ENCODE measurements around the gene DNAJC8. TPM values are rescaled to one million over a fixed set of nuclear protein-coding genes. Genes with fewer than 3 reads are reported as not detected.

The DNAJC8 gene
- total and polyA plus RNA-seq, 2 of the 8 experiments (the other 6 are each of a cell fraction or from before 2014, with no cell fraction given): 116 to 134 TPM

DNA sequence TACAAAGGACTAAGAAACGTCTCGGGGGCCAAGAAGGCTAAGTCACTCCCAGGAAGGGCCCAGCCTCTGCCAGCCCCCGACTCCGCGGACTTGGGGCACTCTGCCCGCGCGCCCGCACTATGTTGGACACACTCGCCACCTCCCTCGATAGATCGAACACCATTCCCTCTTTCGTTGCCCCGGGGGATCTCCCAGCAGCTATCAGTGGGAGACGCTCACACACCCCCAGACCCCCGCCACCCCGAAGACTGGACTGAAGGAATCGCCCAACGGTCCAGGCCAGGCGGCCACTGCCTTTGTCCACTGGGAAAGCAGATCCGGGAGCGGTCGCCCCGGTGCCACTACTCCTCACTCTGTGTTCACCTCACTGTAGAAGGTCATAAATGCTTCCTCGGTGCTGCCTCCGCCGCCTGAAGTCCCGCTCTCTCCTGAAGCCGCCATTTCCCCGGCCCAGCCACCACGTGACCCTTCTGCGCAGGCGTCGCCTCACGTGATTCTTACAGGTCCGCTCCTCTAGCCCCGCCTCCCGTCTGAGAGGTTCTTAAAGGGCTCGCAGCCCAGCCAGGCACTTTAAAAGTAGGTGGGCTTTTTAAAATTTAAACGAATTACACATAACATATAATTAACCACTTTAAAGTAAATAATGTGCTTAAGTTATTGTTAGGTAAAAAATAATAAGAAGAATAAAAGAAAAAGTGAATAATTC lies at the start of gene DNAJC8 (continued):
- 0 out of 4 replicates have a peak, but pooled peaks of 1 of the 2 experiments have one; percentile 81 for TF ChIP-seq HDAC2 (IDR thresholded peaks at IDR 0.05; ENCODE audit: borderline replicate concordance in 1 of 2, low read depth in 2 of 2, low read length in 2 of 2)
- no peak for TF ChIP-seq KDM1A (IDR thresholded peaks at IDR 0.05; ENCODE audit: borderline replicate concordance, low read length)
- no peak for TF ChIP-seq CHD2 (IDR thresholded peaks at IDR 0.05; ENCODE audit: low read length)
- no peak for TF ChIP-seq RAD21 (IDR thresholded peaks at IDR 0.05 in 1 of 2, conservative IDR thresholded peaks at IDR 0.05 in 1 of 2; ENCODE audit: low read depth in 2 of 2, low read length in 2 of 2)
- peak; percentile 87 for TF ChIP-seq POLR2AphosphoS5 (IDR thresholded peaks at IDR 0.05; ENCODE audit: low read depth, low read length)
- peak; percentile 98 for TF ChIP-seq KDM5A (IDR thresholded peaks at IDR 0.05; ENCODE audit: low read length)
- 0 out of 2 replicates have a peak, but pooled peaks have one; percentile 52 for TF ChIP-seq CREB1 (IDR thresholded peaks at IDR 0.05)
- TF ChIP-seq TCF12 (IDR thresholded peaks at IDR 0.05; ENCODE audit: low read depth, low read length): peak; percentile 76; the same call in 1 of the 2 replicates
- no peak for TF ChIP-seq CHD1 (IDR thresholded peaks at IDR 0.05; ENCODE audit: low read depth, low read length)
- peak; percentile 88 for TF ChIP-seq TBP (IDR thresholded peaks at IDR 0.05; ENCODE audit: low read depth, low read length)
- no peak for TF ChIP-seq SP2 (IDR thresholded peaks at IDR 0.05; ENCODE audit: low read length)
- TF ChIP-seq CTBP2 (IDR thresholded peaks at IDR 0.05; ENCODE audit: borderline replicate concordance, insufficient read depth, insufficient read length, low read length): no peak
- TF ChIP-seq CBX5 (IDR thresholded peaks at IDR 0.05; ENCODE audit: low read depth, low read length): no peak
- TF ChIP-seq GABPA (IDR thresholded peaks at IDR 0.05; ENCODE audit: borderline replicate concordance, insufficient read depth, low read length): no peak
- peak; percentile 97; the same call in 1 of the 2 replicates for TF ChIP-seq SP4 (IDR thresholded peaks at IDR 0.05; ENCODE audit: low read length)
- TF ChIP-seq EGR1 (IDR thresholded peaks at IDR 0.05; ENCODE audit: borderline replicate concordance, low read depth, low read length): peak; percentile 50; the same call in 1 of the 2 replicates
- TF ChIP-seq ZNF274 (IDR thresholded peaks at IDR 0.05; ENCODE audit: borderline replicate concordance, extremely low read depth, low read length): no peak
- no peak for TF ChIP-seq JUN (IDR thresholded peaks at IDR 0.05; ENCODE audit: low read depth, low read length)
- peak; percentile 47 for TF ChIP-seq NRF1 (IDR thresholded peaks at IDR 0.05; ENCODE audit: low read depth, low read length)
- TF ChIP-seq HDAC6 (IDR thresholded peaks at IDR 0.05; ENCODE audit: low read depth, low read length): no peak
- TF ChIP-seq SIN3A (conservative IDR thresholded peaks at IDR 0.05 in 1 of 2, IDR thresholded peaks at IDR 0.05 in 1 of 2; ENCODE audit: low read depth in 1 of 2, low read length in 2 of 2): peak; percentile 85 to 86; a peak in 3 of 4 replicates
- TF ChIP-seq RNF2 (IDR thresholded peaks at IDR 0.05; ENCODE audit: borderline replicate concordance, low read depth, low read length, missing control alignments, poor library complexity, severe bottlenecking): no peak
- TF ChIP-seq, protein P1, sequence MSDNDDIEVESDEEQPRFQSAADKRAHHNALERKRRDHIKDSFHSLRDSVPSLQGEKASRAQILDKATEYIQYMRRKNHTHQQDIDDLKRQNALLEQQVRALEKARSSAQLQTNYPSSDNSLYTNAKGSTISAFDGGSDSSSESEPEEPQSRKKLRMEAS (IDR thresholded peaks at IDR 0.05): peak; percentile 90
- TF ChIP-seq NANOG (IDR thresholded peaks at IDR 0.05; ENCODE audit: insufficient read depth, low read depth, low read length, poor library complexity, severe bottlenecking): no peak
